ENCODE data around the gene NR4A1. TPM values are rescaled to one million over a fixed set of nuclear protein-coding genes. Genes with fewer than 3 reads are reported as not detected.

The NR4A1 gene
- total RNA-seq, 4 donors from 2014 or later, result 26.2 to 88.1 (median 59.4) TPM

- H3K4me1 ChIP-seq, result peaks cover 26 to 52% (median 45%) of the 10 kb centered on the region in 4 donors
- peak within 1 kb of the TSS; percentile 86 to 95 (median 92) for H3K4me3 ChIP-seq
These were observed 18.3 kb downstream of the NR4A1 start, which contains the start of gene ATG101 for GRCh38 chr12:52069327-52070184. Gene ATG101, plus strand, starts transcription at chr12:52069978. Its CDS starts 3,673 bp downstream, at chr12:52073651.

DNA sequence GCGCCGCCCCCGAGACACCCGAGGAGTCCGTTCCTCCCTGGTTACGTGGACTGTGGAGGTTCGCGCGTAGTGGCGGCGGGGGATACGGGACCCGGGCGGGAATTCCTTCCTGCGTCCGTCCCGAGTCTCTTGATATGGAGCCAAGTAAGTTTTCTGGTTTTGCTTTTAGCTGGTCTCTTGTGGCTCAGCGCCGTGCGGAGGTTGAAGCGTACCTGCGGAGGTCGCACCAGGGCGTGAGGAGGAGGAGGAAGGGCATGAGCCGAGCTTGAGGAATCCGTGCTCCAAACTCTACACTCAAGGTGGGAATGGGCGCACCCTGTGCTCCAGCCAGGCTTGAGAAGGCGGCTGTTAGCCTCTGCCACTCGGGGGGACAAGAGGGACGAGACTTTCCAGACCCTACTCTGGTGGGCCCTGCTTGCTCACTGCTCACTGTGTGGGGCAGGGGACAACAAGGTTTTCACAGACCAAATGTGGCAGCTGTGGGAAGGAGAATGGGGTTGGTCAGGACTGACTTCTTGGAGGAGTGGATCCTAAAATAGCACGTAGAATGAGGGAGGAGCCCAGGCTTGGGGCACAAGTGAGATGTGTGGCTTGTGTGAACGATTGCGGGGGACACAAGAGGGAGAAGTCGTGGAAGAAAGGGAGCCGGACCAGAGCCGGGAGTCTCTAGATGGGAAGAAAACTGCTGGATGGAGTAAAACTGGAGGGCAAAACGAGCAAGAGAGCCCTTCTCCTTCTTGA lies 19.1 kb downstream of the NR4A1 start:
- DNase-seq (ENCODE audit: extremely low spot score), result no peak
- no peaks in the 10 kb centered on the region for H3K27me3 ChIP-seq
- peaks cover 34 to 60% (median 51%) of the 10 kb centered on the region in 4 donors for H3K4me1 ChIP-seq
- H3K4me3 ChIP-seq, result peak overlapping the region; percentile 86 to 95 (median 92)
- 10% methylated on average over 17 of the region's 37 CpGs for WGBS
- H3K9me3 ChIP-seq, result no peaks in the 10 kb centered on the region
- intact Hi-C loops (cut with DNase I), result no loop called here
- TF ChIP-seq POLR2AphosphoS5 (IDR thresholded peaks at IDR 0.05), result no peak
- no peak for TF ChIP-seq EP300 (IDR thresholded peaks at IDR 0.05)
- no peak for TF ChIP-seq POLR2A (IDR thresholded peaks at IDR 0.05; ENCODE audit: low read depth)
- no peak for TF ChIP-seq CTCF (IDR thresholded peaks at IDR 0.05)
- H3K36me3 ChIP-seq, result peaks cover 0 to 32% (median 28%) of the 10 kb centered on the region in 4 donors
- H3K27ac ChIP-seq (replicated peaks in 1 of 4), result peak overlapping the region; percentile 86 to 93 (median 90)

More at GRCh38 chr12:52069327-52070184, 18.3 kb downstream of the NR4A1 start, which contains the start of gene ATG101:
- no peaks in the 10 kb centered on the region for H3K9me3 ChIP-seq
- H3K36me3 ChIP-seq, result peaks cover 0 to 24% (median 22%) of the 10 kb centered on the region in 4 donors
- peak within 1 kb of the TSS; percentile 86 to 93 (median 90) for H3K27ac ChIP-seq (replicated peaks in 1 of 4)
- intact Hi-C loops (cut with DNase I), result no loop called here
- peak; percentile 97 for DNase-seq (ENCODE audit: extremely low spot score)
- no peaks in the 10 kb centered on the region for H3K27me3 ChIP-seq
- TF ChIP-seq CTCF (IDR thresholded peaks at IDR 0.05), result peak; percentile 71 to 84 (median 75)
- peak; percentile 91 to 95 for TF ChIP-seq POLR2AphosphoS5 (IDR thresholded peaks at IDR 0.05)
- peak; percentile 66 for TF ChIP-seq POLR2A (IDR thresholded peaks at IDR 0.05; ENCODE audit: low read depth)
- TF ChIP-seq EP300 (IDR thresholded peaks at IDR 0.05), result no peak
- under 1% methylated on average over 48 of the region's 60 CpGs for WGBS

- Histone ChIP-seq H3K4me3 (no peak overlapping the region), H3K27ac (replicated peaks in 1 of 4) (peak overlapping the region in 2 of 4 donors; percentile 49 to 51), H3K4me1 (peaks cover 36 to 68% (median 54%) of the 10 kb centered on the region in 4 donors), H3K36me3 (peaks cover 19 to 65% (median 59%) of the 10 kb centered on the region in 4 donors), H3K9me3 (no peaks in the 10 kb centered on the region), H3K27me3 (no peaks in the 10 kb centered on the region)
- intact Hi-C loops (cut with DNase I), result no loop called here
- WGBS, result 78% methylated on average over 17 of the region's 23 CpGs
- TF ChIP-seq CTCF (IDR thresholded peaks at IDR 0.05) (no peak), POLR2A (IDR thresholded peaks at IDR 0.05; ENCODE audit: low read depth) (no peak), EP300 (IDR thresholded peaks at IDR 0.05) (no peak), POLR2AphosphoS5 (IDR thresholded peaks at IDR 0.05) (no peak)
- DNase-seq (ENCODE audit: extremely low spot score), result no peak
These were observed 22.5 kb downstream of the NR4A1 start for GRCh38 chr12:52073531-52074381.
